K562 (cell line): ENCODE results near the gene TEX48. TPM values are rescaled to one million over a fixed set of nuclear protein-coding genes. Genes with fewer than 3 reads are reported as not detected.

Experiments used
- ATAC-seq: fragments of 200-7000 bp; cut with Tn5 transposase; 3 replicates; pipeline ENCODE4 v1.9.1; 2020; ENCODE audit warnings: moderate library complexity
- BruUV-seq: library from RNA; stranded (reverse); fragments of 400-500 nt; replicated peaks from 2 replicates; lab custom pipeline; 2021; lab: Mats Ljungman, UMichigan
- CTCF ChIA-PET: fragments of 300-600 bp; formaldehyde crosslinking; extraction: SDS; loops from one replicate; lab custom pipeline; 2021; ENCODE audit warnings: low intra/inter-chr PET ratio; lab: Yijun Ruan, JAX
- POLR2A ChIA-PET: fragments of 300-600, 350-650 bp; sonication (Branson Sonifier 250); formaldehyde crosslinking; extraction: SDS; loops from one replicate; lab custom pipeline; 2021; ENCODE audit warnings: antibody characterized with exemption, inconsistent platforms; lab: Yijun Ruan, JAX
- DNase-seq, 4 experiments: peaks; one replicate each; pipeline versions ENCODE4 v3.0.0 to v3.0.0-alpha.2; 2011 to 2018; ENCODE audit warnings: low spot score in 3 of 4, mixed read lengths in 3 of 4; ENCODE audit errors: extremely low read depth in 1 of 4
- FAIRE-seq: peaks from 2 replicates; lab custom pipeline; 2011; peaks lifted over from hg19 to GRCh38; lab: Jason Lieb, UNC
- H2AFZ ChIP-seq: 2 replicates; pipeline ENCODE4 v1.6.0; 2011; ENCODE audit warnings: low read depth, low read length, control low read depth, inconsistent platforms
- H3K27ac ChIP-seq: fragments of 200-600 bp; 3 replicates; pipeline ENCODE4 v1.8.0; 2011; ENCODE audit warnings: low read depth, mild to moderate bottlenecking, control low read depth, inconsistent platforms, low read length, moderate library complexity, mixed read lengths; ENCODE audit errors: extremely low read depth
- H3K27me3 ChIP-seq, 2 experiments: fragments of 300-600 bp in 1 of 2; 2 replicates in 1 of 2; 3 replicates in 1 of 2; pipeline versions ENCODE4 v1.6.0 to v1.8.0; 2011; ENCODE audit warnings: inconsistent platforms in 2 of 2, low read length in 2 of 2, mild to moderate bottlenecking in 1 of 2, mixed read lengths in 1 of 2, moderate library complexity in 1 of 2; ENCODE audit not compliant: control insufficient read depth in 2 of 2, insufficient read depth in 2 of 2
- H3K36me3 ChIP-seq: fragments of 300-600 bp; 3 replicates; pipeline ENCODE4 v1.8.0; 2011; ENCODE audit warnings: mild to moderate bottlenecking, low read length, inconsistent platforms; ENCODE audit not compliant: control insufficient read depth, insufficient read depth
- H3K4me1 ChIP-seq, 2 experiments: fragments of 200-600 bp in 1 of 2; replicated peaks in 1 of 2; 2 replicates in 1 of 2; 3 replicates in 1 of 2; pipeline versions ENCODE4 v1.5.1 to v1.8.0; 2011; ENCODE audit warnings: inconsistent platforms in 2 of 2, low read length in 2 of 2, mild to moderate bottlenecking in 1 of 2, mixed read lengths in 1 of 2, moderate library complexity in 1 of 2; ENCODE audit not compliant: control insufficient read depth in 2 of 2, insufficient read depth in 2 of 2
- H3K4me2 ChIP-seq: 2 replicates; pipeline ENCODE4 v1.6.1; 2011; ENCODE audit warnings: low read length, control low read depth, inconsistent platforms, mixed read lengths; ENCODE audit not compliant: insufficient read depth
- H3K4me3 ChIP-seq: fragments of 200-600 bp; sonication (generic), shearing (Covaris generic); 2 replicates; pipeline ENCODE4 v1.5.1; 2016; ENCODE audit warnings: control low read depth, inconsistent platforms
- H3K79me2 ChIP-seq: fragments of 200-600 bp; 3 replicates; pipeline ENCODE4 v1.8.0; 2011; ENCODE audit warnings: low read length, inconsistent platforms; ENCODE audit not compliant: control insufficient read depth, insufficient read depth
- H3K9ac ChIP-seq, 2 experiments: 2 replicates each; pipeline versions ENCODE4 v1.6.0 to v1.6.1; 2011; ENCODE audit warnings: low read depth in 2 of 2, low read length in 2 of 2, control low read depth in 1 of 2, inconsistent platforms in 1 of 2, mild to moderate bottlenecking in 1 of 2, mixed read lengths in 1 of 2; ENCODE audit not compliant: insufficient read depth in 1 of 2
- H3K9me1 ChIP-seq: one replicate; pipeline ENCODE4 v1.6.0; 2011; ENCODE audit warnings: inconsistent platforms, mild to moderate bottlenecking, low read length, moderate library complexity; ENCODE audit not compliant: control insufficient read depth, insufficient read depth
- H3K9me3 ChIP-seq: replicated peaks from 2 replicates; pipeline ENCODE4 v1.5.1; 2011; ENCODE audit warnings: low read depth, low read length, inconsistent platforms; ENCODE audit not compliant: control insufficient read depth, insufficient read depth
- H4K20me1 ChIP-seq: replicated peaks from 2 replicates; pipeline ENCODE4 v1.6.1; 2011; ENCODE audit warnings: low read length, inconsistent platforms, mixed read lengths; ENCODE audit not compliant: control insufficient read depth, insufficient read depth
- ATF7 ChIP-seq: fragments of 450-650 bp; IDR thresholded peaks from 2 replicates; pipeline ENCODE4 v1.7.1; 2014; ENCODE audit warnings: mild to moderate bottlenecking, moderate library complexity
- ETS2 ChIP-seq: IDR thresholded peaks from 2 replicates; pipeline ENCODE4 v1.6.1; 2016; ENCODE audit warnings: borderline replicate concordance, missing genetic modification characterization, mild to moderate bottlenecking, moderate library complexity, missing compliant biosample characterization; ENCODE audit not compliant: poor library complexity, severe bottlenecking
- WGBS: fragments of 100-300 bp; shearing (Covaris generic); methylation state at CpG from one replicate; pipeline ENCODE4 v1.1.6; 2016; ENCODE audit warnings: low coverage, mixed read lengths; ENCODE audit not compliant: insufficient coverage; ENCODE audit errors: missing lambda C conversion rate; 5-methylcytosine and 5-hydroxymethylcytosine counted together
- in situ Hi-C: fragments of 300-500 bp; cut with MboI; formaldehyde crosslinking; loops from 4 replicates; pipeline ENCODE4 v1.15.0; 2018; ENCODE audit warnings: inconsistent platforms, mixed read lengths
- intact Hi-C: fragments of 100-400 bp; cut with micrococcal nuclease; formaldehyde crosslinking; loops from 2 replicates; pipeline ENCODE4 v1.14.2; 2022
- polyA plus RNA-seq, 8 experiments: library from polyadenylated mRNA; depleted of rRNA in 4 of 8; stranded (reverse) in 5 of 8; unstranded in 3 of 8; fragments of >200 nt; fragmentation: Nextera tagmentation in 2 of 8; fragmentation: Illumina TruSeq in 1 of 8; extraction: Ambion mirVana in 2 of 8; extraction: Trizol in 1 of 8; gene quantifications; 2 replicates each; pipeline versions ENCODE4 v1.2.1 to v1.2.3, GENCODE V29; 2011 to 2014; ENCODE audit warnings: inconsistent platforms in 1 of 8, missing spikeins in 1 of 8
- total RNA-seq, 7 experiments: library from RNA; depleted of rRNA in 6 of 7; stranded (reverse); fragments of >200 nt in 6 of 7; fragmentation: Illumina TruSeq in 2 of 7; extraction: Trizol in 2 of 7; gene quantifications; 2 replicates each; pipeline versions ENCODE4 v1.2.1 to v1.2.3, GENCODE V29; 2011 to 2021; ENCODE audit warnings: low replicate concordance in 1 of 7
- TF ChIP-seq, protein P1 (sequence below), 2 experiments: fragments of 450-650 bp in 1 of 2; sonication (generic) in 1 of 2; formaldehyde crosslinking in 1 of 2; IDR thresholded peaks in 1 of 2; conservative IDR thresholded peaks in 1 of 2; 2 replicates each; pipeline versions ENCODE4 v1.6.1 to v1.8.1; 2016 to 2023; ENCODE audit warnings: mild to moderate bottlenecking in 2 of 2, moderate library complexity in 2 of 2, inconsistent platforms in 1 of 2, missing genetic modification reagents in 1 of 2

TEX48 gene
- total and polyA plus RNA-seq, 9 of the 15 experiments (the other 6 are each of a cell fraction or from before 2014, with no cell fraction given): not detected

DNA sequence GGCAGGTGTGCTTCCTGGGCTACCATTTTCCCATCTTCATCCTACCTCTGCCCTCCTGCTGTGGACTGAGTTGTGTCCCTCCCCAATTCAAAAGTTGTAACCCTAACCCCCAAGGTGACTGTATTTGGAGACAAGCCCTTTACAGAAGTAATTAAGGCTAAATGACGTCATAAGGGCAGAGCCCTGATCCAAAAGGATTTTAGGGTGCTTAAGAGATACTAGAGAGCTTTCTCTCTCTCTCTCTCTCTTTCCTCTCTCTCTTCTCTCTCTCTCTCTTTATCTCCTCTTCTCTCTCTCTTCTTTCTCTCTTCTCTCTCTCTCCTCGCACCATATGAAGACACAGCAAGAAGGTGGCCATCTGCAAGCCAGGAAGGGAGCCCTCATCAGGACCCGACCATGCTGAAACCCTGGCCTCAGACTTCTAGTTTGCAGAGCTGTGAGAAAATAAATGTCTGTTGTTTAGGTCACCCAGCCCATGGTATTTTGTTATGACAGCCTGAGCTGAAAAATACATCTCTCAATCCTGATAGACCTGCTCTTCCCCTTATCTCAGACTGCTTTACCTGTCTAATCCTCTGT, 36.0 kb upstream of the TEX48 start:
- H3K4me2 ChIP-seq: no peak overlapping the region
- ChIA-PET CTCF (no interaction called here), POLR2A (no interaction called here)
- no peaks in the 10 kb centered on the region for H4K20me1 ChIP-seq
- ATAC-seq (no peak), DNase-seq (no peak), FAIRE-seq (no peak)
- in situ Hi-C loops: no loop called here
- no peaks in the 10 kb centered on the region for H3K9me1 ChIP-seq
- H3K27ac ChIP-seq: no peak overlapping the region
- H3K4me1 ChIP-seq: peaks cover 0 to 4% of the 10 kb centered on the region in 2 experiments; a peak in 1 of 5 replicates
- no peak overlapping the region for H3K4me3 ChIP-seq
- H3K27me3 ChIP-seq: peaks cover 0 to 6% of the 10 kb centered on the region in 2 experiments; a peak in 2 of 5 replicates
- no peaks in the 10 kb centered on the region for H3K36me3 ChIP-seq
- H3K79me2 ChIP-seq: no peaks in the 10 kb centered on the region
- intact Hi-C loops: loop anchor here (5.0 kb wide), 1 partner anchor 36 kb away; the partner anchor contains the start of gene TEX48
- 4% methylated on average over 3 of the region's 3 CpGs for WGBS
- no peaks in the 10 kb centered on the region for H3K9me3 ChIP-seq
- BruUV-seq: no TSS peak
- TF ChIP-seq ETS2 (tag) (no peak), ATF7 (peak; percentile 35; the same call in 1 of the 2 replicates)
- TF ChIP-seq, protein P1, sequence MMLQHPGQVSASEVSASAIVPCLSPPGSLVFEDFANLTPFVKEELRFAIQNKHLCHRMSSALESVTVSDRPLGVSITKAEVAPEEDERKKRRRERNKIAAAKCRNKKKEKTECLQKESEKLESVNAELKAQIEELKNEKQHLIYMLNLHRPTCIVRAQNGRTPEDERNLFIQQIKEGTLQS (IDR thresholded peaks at IDR 0.05): peak; percentile 26; the same call in 1 of the 2 replicates
- TF ChIP-seq, protein P1 (CRISPR knock-in tag; conservative IDR thresholded peaks at IDR 0.05): no peak
- H3K9ac ChIP-seq: no peak overlapping the region
- H2AFZ ChIP-seq: no peak overlapping the region
